ENCODE data around the gene RAPGEF2.

DNA sequence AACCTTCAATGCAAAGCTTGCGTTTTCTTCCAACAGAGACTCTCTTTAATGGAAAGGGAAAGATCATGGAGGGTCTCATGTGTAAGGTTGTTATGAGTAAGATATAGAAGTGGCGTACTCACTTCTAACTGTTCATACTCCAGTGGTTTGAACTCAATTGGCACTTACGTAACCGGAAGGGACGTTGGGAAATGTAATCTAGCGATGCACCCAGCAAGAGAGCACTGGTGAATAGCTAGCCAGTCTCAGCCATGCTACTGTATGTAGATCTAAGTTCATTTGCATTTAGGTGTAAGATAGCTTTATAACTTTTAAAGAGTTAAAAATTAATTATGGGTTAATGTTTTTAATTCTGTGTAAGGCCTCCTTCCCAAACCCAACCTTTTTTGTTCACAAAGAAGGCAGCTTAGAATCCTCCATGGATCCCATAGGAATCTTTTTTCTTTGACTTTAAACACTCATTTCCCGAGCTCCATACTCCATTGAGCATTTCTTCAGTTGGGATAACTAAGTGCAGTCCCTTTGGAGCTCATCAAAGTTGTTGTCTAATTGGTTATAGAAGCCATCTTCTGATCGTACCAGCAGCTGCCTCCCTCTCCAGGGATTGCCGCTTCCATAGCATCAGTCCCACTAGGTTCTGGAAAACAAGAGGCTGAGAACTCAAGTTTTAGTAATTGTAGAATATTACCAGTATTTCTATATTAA lies 191.1 kb downstream of the RAPGEF2 start:
- no peak for TF ChIP-seq POLR2A (IDR thresholded peaks at IDR 0.05; ENCODE audit: extremely low read depth, insufficient read length)
- TF ChIP-seq, protein P1, sequence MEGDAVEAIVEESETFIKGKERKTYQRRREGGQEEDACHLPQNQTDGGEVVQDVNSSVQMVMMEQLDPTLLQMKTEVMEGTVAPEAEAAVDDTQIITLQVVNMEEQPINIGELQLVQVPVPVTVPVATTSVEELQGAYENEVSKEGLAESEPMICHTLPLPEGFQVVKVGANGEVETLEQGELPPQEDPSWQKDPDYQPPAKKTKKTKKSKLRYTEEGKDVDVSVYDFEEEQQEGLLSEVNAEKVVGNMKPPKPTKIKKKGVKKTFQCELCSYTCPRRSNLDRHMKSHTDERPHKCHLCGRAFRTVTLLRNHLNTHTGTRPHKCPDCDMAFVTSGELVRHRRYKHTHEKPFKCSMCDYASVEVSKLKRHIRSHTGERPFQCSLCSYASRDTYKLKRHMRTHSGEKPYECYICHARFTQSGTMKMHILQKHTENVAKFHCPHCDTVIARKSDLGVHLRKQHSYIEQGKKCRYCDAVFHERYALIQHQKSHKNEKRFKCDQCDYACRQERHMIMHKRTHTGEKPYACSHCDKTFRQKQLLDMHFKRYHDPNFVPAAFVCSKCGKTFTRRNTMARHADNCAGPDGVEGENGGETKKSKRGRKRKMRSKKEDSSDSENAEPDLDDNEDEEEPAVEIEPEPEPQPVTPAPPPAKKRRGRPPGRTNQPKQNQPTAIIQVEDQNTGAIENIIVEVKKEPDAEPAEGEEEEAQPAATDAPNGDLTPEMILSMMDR (IDR thresholded peaks at IDR 0.05; ENCODE audit: low read depth, low read length), result no peak
- TF ChIP-seq, protein P2, sequence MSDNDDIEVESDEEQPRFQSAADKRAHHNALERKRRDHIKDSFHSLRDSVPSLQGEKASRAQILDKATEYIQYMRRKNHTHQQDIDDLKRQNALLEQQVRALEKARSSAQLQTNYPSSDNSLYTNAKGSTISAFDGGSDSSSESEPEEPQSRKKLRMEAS (IDR thresholded peaks at IDR 0.05; ENCODE audit: low read depth, low read length), result no peak
- TF ChIP-seq MYC (IDR thresholded peaks at IDR 0.05; ENCODE audit: low read depth, low read length), result no peak

All from NB4 (cell line).